Measurements from ENCODE around the gene GSC2.

GSC2 gene
- total RNA-seq, result 0 to 0.12 (median 0) reads per million in 4 donors

GRCh38 chr22:19149991-19150390 lies at the start of gene GSC2:
TSS of gene GSC2 (minus strand) at chr22:19150292. CDS start at chr22:19150283, 9 bp downstream.
- no peak for DNase-seq

- DNase-seq, result no peak
Observed at GRCh38 chr22:19199479-19199878, 49.4 kb upstream of the GSC2 start.

DNA sequence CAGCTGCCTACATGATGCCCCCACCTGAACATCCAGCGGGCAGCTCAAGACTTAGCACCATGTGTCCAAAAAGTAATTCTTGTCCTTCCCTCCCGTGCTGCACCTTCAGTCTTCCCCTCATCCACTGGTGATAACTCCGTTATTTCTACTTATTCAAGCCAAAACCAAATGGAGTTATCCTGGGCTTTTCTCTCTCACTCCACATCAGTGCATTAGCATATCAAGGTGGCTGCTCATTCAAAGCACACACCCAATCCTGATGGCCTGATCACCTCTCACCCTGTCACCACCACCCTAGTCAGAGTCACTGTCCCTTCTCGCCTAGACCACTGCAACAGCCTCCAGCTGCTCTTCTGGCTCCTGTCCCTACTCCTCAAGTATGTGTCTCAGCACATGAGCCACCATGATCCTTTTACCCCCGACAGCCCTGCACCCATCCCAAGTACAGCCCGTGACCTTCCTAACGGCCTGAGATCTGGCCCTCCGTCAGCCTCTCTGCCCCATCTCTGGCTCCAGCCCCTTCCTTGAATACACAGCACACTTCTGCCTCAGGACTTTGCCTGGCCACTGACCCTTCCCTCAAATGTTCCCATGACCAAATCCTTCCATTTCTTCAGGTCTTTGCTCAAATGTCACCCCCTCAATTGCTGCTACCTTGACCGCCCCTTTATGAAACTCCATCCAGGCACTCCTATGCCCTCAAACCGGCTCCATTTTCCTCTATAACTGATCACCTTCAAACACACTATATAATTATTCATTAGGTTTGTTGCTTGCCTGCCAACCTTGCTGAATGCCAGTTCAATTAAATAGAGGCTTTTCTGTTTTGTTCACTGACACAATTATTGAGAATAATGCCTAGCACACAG lies 48.1 kb upstream of the GSC2 start:
- no peak for DNase-seq

GRCh38 chr22:19196841-19197612 lies 46.9 kb upstream of the GSC2 start:
- DNase-seq, result no peak

DNA sequence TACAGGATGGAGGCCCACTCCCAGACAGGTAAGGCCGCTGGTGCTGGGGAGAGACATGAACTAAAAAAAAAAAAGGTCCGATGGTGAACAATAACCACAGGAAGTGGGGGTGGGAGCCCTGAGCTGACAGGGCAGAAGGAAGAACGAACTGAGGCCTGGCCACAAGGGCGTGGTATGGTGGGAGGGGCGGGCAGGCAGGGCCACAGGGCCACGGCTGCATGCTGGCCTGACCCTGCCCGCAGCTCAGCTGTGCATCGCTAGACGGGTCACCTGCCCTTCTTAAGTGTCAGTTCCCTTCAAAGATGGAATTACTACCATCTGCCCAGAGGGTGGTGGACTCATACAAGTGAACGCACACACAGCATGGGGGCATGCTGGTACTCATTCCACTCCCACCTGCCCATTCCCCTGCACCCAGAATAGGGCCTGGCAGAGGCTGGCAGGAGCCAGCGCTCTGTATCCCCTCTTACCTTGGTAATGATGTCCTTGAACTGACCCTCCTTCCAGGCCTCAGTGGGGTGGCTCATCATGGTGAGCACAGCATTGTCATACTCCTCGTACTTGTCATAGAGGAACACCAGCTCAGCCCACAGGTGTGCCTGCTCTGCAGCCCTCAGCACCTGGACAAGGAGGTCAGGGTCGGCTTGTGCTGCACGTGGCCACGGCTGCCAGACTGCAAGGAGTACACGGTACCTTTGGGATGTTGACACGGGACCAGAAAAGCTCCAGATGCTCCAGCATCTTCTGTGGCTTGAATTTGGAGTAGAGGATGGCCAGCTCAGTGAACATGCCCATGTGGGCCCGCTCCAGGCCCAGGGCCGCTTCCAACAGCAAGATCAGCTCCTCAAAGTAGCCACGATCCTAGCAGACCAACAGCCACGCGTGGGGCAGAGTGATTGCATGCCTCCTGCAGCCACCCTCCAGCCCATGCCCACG lies 46.0 kb upstream of the GSC2 start:
- DNase-seq, result no peak

DNA sequence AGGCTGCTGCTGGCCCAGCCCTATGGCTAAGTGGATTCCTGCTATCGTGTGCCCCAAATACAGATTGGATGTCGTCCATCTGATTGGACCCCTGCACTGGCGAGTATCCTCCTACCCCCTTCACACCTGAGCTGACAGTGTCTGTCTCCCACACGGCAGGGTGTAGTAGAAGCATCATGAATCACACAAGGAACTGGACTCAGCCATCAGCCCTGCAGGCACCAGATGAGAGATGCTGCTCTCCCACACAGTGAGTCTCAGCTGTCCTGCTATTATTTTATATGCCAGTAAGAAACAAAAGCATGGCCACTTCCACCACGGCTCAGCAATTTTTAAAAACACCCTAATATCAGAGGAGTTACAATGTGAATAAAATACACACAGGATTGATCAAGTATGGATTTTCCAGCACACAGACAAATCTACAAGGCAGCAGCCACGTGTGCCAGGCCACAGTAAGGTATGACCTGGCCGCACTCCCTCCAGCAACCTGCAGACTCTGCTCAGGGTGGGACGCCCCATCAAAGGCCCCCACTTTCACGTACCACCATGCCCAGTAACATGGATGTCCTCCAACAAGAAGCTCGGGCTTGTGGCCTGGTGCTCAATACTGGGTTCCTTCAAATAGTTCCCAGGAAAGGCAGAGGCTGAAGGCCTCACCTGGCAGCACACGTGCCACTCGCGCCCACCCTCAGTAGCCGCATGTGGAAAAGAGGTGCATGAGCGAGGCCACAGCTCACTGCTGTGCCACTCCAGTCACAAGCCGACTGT lies 44.9 kb upstream of the GSC2 start:
- DNase-seq, result no peak

DNA sequence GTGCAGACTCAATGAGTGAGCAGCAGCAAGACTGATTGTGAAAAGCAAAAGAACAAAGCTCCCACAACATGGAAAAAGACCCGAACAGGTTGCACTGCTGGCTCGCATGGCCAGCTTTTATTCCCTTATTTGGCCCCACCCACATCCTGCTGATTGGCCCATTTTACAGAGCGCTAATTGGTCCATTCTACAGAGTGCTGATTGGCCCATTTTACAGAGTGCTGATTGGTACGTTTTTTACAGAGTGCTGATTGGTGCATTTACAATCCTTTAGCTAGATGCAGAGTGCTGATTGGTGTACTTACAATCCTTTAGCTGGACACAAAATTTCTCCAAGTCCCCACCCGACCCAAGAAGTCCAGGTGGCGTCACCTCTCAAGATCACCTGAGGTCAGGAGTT lies 43.8 kb upstream of the GSC2 start:
- DNase-seq, result no peak

DNA sequence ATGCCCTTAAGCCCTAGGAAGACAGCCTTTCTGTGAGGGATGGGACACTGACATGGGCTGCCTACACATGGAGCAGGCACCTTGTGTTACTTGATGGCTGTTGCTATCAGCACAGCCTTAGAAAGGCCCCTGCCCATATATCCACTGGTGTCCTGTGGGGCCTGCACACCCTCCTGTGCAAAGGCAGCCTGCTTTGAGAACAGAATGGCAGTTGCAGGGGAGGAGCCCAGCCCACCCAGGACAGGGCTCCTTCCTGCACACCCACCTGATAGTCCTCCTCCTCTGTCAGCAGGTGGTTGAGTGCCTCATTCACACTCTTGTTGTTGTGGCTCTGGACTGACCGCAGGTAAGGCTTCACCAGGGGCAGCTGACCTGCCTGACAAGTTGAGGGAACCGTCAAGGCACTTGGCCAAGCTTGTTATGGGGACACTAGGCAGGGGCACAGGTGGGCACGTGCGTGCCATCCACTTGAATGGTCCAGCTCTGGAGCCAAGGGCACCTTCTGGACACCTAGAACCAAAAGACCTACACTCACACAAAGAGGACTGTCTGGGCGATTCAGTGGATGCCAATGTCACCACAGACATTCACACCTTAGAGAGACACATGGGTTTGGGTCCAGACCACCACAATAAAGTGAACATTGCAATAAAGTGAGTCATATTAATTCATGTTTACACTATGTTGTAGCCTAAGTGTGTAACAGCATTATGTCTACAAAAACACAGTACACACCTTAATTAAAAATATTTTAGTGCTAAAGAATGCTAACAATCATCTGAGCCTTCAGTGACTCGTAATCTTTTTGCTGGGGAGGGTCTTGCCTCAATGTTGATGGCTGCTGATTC lies 37.8 kb upstream of the GSC2 start:
- no peak for DNase-seq

DNA sequence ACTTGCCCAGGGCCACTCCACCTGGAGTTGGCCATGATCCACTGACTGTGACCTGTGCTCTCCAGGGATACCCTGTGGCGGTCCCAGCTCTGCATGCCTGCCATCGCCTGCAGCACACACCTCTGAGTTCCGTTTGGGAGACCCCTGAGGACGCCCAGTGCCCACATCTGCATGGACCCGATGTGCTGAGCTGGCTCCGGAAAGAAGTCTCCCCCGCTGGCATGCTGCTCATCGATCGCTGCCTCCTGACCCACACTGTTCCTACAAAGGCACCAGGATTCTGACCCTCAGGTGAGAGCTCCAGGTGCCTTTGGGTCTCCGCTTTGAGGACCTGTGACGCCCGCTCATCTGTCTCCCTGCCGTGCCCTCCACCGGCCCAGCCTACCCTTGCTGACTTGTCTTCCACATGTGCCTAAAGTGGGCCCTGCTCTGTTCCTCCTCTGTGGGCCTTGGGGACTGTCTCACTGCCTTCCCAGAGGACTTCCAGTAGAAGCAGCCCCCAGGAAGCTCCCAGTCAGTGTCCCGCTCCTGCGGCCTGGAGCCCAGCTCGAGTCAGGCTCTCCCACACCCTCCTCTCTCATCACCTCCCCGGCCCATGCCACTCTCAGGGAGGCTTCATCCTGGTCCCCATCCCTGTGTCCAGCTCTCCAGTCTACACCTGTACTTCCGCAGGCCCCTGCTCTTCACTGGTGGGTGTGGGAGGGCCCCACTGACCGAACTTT lies 34.3 kb upstream of the GSC2 start:
- DNase-seq, result no peak

GRCh38 chr22:19183216-19183615 lies 33.1 kb upstream of the GSC2 start:
- no peak for DNase-seq

DNA sequence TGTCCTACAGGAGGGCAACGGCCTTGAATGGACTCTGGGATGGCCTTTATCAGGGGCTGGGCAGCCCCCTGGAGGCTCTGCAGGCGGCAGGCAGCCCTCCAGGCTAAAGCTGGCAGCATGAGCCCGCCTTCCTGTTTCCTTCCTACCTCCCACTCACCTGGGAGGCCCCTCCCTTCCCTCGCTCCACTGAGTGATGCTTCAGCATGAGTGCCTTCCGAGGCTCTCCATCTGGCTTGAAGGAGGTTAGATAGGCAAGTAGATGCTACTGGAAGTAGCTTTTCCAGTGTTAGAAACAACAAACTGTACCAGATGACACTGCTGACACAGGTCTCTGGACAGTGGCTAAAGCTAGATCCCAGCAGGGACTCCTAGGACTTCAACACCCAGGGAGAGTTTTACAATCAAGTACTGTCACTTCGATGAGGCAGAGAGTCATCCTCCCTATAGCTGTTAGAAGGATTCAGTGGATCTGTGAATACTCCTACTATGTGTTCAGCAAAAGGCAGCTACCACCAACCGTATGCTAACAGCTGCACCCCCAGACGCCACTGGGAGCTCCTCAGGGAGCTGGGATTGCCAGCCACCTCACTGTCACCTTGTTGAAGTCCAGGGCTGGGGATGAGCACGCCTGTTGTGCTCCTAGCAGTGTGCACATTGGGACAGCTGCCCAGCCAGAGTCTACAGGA lies 32.5 kb upstream of the GSC2 start:
- DNase-seq, result no peak

DNA sequence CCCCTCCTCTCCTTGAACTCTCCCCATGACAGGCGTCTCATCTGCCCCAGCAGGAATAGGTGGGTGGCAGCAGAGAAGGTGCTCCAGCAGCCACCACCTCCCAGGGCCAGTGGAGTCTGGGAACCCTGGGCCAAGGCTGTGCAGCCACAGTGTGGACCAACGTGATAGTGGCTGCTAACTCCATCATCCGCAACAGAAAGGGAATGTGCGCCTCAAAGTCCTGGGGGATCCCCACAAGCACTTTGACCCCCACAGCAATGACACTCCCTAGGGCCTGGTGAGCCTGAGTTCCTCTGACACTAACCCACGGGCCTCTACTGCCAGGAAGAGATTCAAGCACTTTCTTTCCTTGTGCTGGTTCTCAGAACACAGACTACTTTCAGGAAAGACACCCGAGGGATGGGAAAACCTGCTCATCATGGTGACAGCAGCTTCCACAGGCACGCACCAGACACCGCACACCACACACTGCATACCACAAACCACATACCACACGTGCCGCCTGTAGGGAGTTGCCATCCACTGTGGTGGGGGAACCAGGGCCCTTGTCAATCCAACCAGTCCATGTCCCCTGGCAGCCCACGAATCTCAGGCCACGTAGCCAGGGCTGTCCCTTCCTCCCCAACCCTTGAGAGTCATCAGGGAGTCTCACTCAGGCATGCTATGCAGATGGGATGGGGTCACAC lies 31.8 kb upstream of the GSC2 start:
- no peak for DNase-seq

DNA sequence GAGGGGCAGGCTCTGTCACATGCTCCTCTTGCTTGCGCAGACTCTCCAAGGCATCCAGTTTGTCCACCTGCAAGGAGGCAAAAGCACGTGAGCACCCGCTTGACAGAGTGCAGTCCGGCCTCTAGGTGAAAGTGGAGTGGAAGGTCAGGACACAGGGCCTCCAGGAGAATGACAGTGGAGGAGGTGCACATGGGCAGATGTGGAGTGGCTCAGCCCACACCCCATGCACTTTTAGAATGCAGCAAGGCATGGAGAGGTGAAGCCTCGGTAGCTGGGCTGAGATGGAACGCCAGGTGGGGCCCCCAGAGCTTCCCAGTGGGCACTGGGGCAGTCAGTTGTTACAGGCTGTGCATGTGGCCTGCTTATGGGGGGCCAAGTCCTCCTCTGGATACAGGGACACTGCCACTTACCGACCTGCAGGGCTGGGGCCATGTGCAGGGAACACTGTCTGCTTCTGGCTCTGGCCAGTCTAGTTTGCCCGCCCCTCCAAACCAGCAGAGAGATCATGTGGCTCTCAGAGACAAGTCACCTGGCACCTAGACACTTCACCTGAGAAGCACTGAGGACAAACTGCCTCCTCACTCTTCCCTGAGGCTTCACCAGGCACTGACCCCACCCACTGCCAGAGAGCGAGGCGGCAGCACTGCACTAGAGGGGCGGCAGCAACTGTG lies 30.8 kb upstream of the GSC2 start:
- DNase-seq, result no peak

GRCh38 chr22:19180234-19180633 lies 30.1 kb upstream of the GSC2 start:
- no peak for DNase-seq

GRCh38 chr22:19179497-19180048 lies 29.5 kb upstream of the GSC2 start:
- DNase-seq, result peak in 2 of 5 donors; percentile 15 to 68

GRCh38 chr22:19178657-19179496 lies 28.8 kb upstream of the GSC2 start, which contains the start of gene SLC25A1:
TSS of gene SLC25A1 (minus strand) at chr22:19178736. CDS start at chr22:19178673, 63 bp downstream.
- peak; percentile 59 to 86 (median 66) for DNase-seq

DNA sequence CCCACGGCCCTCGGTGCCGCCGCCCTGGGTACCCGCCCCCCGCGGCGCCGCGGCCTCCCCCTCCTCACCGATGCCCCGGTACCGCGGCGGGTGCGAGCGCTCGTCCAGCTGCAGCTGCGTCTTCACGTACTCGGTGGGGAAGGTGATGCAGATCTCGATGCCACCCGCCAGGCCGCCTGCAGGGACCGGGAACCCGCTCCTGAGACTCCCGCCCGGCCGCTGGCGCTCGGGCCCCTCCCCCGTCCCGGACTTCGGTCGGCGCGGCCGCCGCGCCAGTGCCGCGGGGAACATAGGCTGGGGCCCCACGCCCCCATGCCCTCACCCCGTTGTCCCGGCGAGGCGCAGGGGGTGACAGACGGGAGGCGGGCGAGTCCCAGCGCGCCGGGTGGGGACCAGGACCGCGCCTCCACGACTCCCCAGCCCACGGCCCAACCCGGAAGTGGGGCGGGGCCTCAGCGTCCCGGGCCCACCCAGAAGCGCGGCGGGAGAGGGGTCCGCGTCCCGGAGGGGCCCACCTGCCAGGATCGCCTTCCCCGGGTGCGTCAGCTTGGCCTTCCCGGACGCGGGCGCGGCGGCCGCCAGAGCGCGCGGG lies 28.1 kb upstream of the GSC2 start:
- peak; percentile 40 to 65 (median 49) for DNase-seq
